Measurements from ENCODE around the gene CELA2A. TPM values are rescaled to one million over a fixed set of nuclear protein-coding genes. Genes with fewer than 3 reads are reported as not detected.

Gene CELA2A
- total and polyA plus RNA-seq, 2 donors (not counting 1 experiment from before 2014, with no cell fraction given): not detected

GRCh38 chr1:15442759-15443158 is 13.8 kb upstream of the CELA2A start:
- TF ChIP-seq EZH2 (IDR thresholded peaks at IDR 0.05; ENCODE audit: low read length, missing control alignments) (no peak), CTCF (conservative IDR thresholded peaks at IDR 0.05 in 1 of 2, IDR thresholded peaks at IDR 0.05 in 1 of 2; ENCODE audit: low read depth in 1 of 2, low read length in 2 of 2) (no peak)
- Histone ChIP-seq H3K36me3 (ENCODE audit: control insufficient read depth, insufficient read depth, low read length) (no peaks in the 10 kb centered on the region), H3K9ac (ENCODE audit: insufficient read depth, low read length) (no peak overlapping the region), H3K27ac (ENCODE audit: insufficient read depth, low read length) (no peak overlapping the region), H3K4me2 (ENCODE audit: extremely low read depth, insufficient read depth, low read length) (no peak overlapping the region), H3K9me3 (ENCODE audit: control insufficient read depth, insufficient read depth, low read depth, low read length) (no peaks in the 10 kb centered on the region), H3K27me3 (ENCODE audit: control insufficient read depth, insufficient read depth, low read length) (peaks cover 7% of the 10 kb centered on the region), H3K79me2 (ENCODE audit: control insufficient read depth, insufficient read depth, low read length) (no peaks in the 10 kb centered on the region), H4K20me1 (ENCODE audit: control insufficient read depth, extremely low read depth, insufficient read depth, low read length) (peaks cover 1% of the 10 kb centered on the region), H2AFZ (ENCODE audit: low read length) (no peak overlapping the region), H3K4me1 (ENCODE audit: control insufficient read depth, extremely low read depth, insufficient read depth, low read length) (no peaks in the 10 kb centered on the region), H3K4me3 (replicated peaks in 1 of 4; ENCODE audit: control extremely low read depth in 1 of 4, insufficient read depth in 1 of 4, low read depth in 3 of 4, low read length in 4 of 4) (no peak overlapping the region)
- DNase-seq (ENCODE audit: low read depth in 2 of 2): no peak

- no peak overlapping the region for H3K9ac ChIP-seq (ENCODE audit: insufficient read depth, low read length)
- TF ChIP-seq EZH2 (IDR thresholded peaks at IDR 0.05; ENCODE audit: low read length, missing control alignments): no peak
- no peak for TF ChIP-seq CTCF (conservative IDR thresholded peaks at IDR 0.05 in 1 of 2, IDR thresholded peaks at IDR 0.05 in 1 of 2; ENCODE audit: low read depth in 1 of 2, low read length in 2 of 2)
- no peak overlapping the region for H3K4me3 ChIP-seq (replicated peaks in 1 of 4; ENCODE audit: control extremely low read depth in 1 of 4, insufficient read depth in 1 of 4, low read depth in 3 of 4, low read length in 4 of 4)
- no peaks in the 10 kb centered on the region for H3K36me3 ChIP-seq (ENCODE audit: control insufficient read depth, insufficient read depth, low read length)
- H3K79me2 ChIP-seq (ENCODE audit: control insufficient read depth, insufficient read depth, low read length): no peaks in the 10 kb centered on the region
- no peaks in the 10 kb centered on the region for H3K4me1 ChIP-seq (ENCODE audit: control insufficient read depth, extremely low read depth, insufficient read depth, low read length)
- no peak for DNase-seq (ENCODE audit: low read depth in 2 of 2)
- H2AFZ ChIP-seq (ENCODE audit: low read length): no peak overlapping the region
- H4K20me1 ChIP-seq (ENCODE audit: control insufficient read depth, extremely low read depth, insufficient read depth, low read length): peaks cover 1% of the 10 kb centered on the region
- no peaks in the 10 kb centered on the region for H3K9me3 ChIP-seq (ENCODE audit: control insufficient read depth, insufficient read depth, low read depth, low read length)
- no peak overlapping the region for H3K27ac ChIP-seq (ENCODE audit: insufficient read depth, low read length)
- peaks cover 7% of the 10 kb centered on the region for H3K27me3 ChIP-seq (ENCODE audit: control insufficient read depth, insufficient read depth, low read length)
- H3K4me2 ChIP-seq (ENCODE audit: extremely low read depth, insufficient read depth, low read length): no peak overlapping the region
Observed at GRCh38 chr1:15443281-15443680, 13.3 kb upstream of the CELA2A start.

- Histone ChIP-seq H3K27me3 (ENCODE audit: control insufficient read depth, insufficient read depth, low read length) (peaks cover 7% of the 10 kb centered on the region), H3K36me3 (ENCODE audit: control insufficient read depth, insufficient read depth, low read length) (no peaks in the 10 kb centered on the region), H3K9ac (ENCODE audit: insufficient read depth, low read length) (no peak overlapping the region), H4K20me1 (ENCODE audit: control insufficient read depth, extremely low read depth, insufficient read depth, low read length) (peaks cover 1% of the 10 kb centered on the region), H3K79me2 (ENCODE audit: control insufficient read depth, insufficient read depth, low read length) (no peaks in the 10 kb centered on the region), H3K9me3 (ENCODE audit: control insufficient read depth, insufficient read depth, low read depth, low read length) (no peaks in the 10 kb centered on the region), H3K4me2 (ENCODE audit: extremely low read depth, insufficient read depth, low read length) (no peak overlapping the region), H2AFZ (ENCODE audit: low read length) (no peak overlapping the region), H3K27ac (ENCODE audit: insufficient read depth, low read length) (no peak overlapping the region), H3K4me3 (replicated peaks in 1 of 4; ENCODE audit: control extremely low read depth in 1 of 4, insufficient read depth in 1 of 4, low read depth in 3 of 4, low read length in 4 of 4) (no peak overlapping the region), H3K4me1 (ENCODE audit: control insufficient read depth, extremely low read depth, insufficient read depth, low read length) (no peaks in the 10 kb centered on the region)
- no peak for TF ChIP-seq CTCF (conservative IDR thresholded peaks at IDR 0.05 in 1 of 2, IDR thresholded peaks at IDR 0.05 in 1 of 2; ENCODE audit: low read depth in 1 of 2, low read length in 2 of 2)
- TF ChIP-seq EZH2 (IDR thresholded peaks at IDR 0.05; ENCODE audit: low read length, missing control alignments): no peak
- DNase-seq (ENCODE audit: low read depth in 2 of 2): no peak
Observed at GRCh38 chr1:15444468-15445389, 11.8 kb upstream of the CELA2A start.
